Endometrium (tissue), 2 donors: Measurements from ENCODE around the gene AMOTL2.

Source experiments
- FAIRE-seq: peaks from 2 replicates; lab custom pipeline; 2012; peaks lifted over from hg19 to GRCh38; lab: Jason Lieb, UNC
- donor health status: control.
- donor health status: control.

The AMOTL2 gene

GRCh38 chr3:134378818-134379217 lies 4.6 kb upstream of the AMOTL2 start:
- FAIRE-seq = no peak

- no peak for FAIRE-seq
Observed at GRCh38 chr3:134378384-134378783, 4.1 kb upstream of the AMOTL2 start.

GRCh38 chr3:134377896-134378295 lies 3.6 kb upstream of the AMOTL2 start:
- no peak for FAIRE-seq

GRCh38 chr3:134376786-134377426 lies 2.7 kb upstream of the AMOTL2 start:
- no peak for FAIRE-seq

GRCh38 chr3:134376385-134376765 lies 2.1 kb upstream of the AMOTL2 start:
- no peak for FAIRE-seq

- FAIRE-seq = no peak
Observed at GRCh38 chr3:134375582-134376384, 1.5 kb upstream of the AMOTL2 start.

GRCh38 chr3:134374791-134375581 lies 739 bp upstream of the AMOTL2 start:
- no peak for FAIRE-seq

GRCh38 chr3:134373271-134374104 lies 759 bp downstream of the AMOTL2 start:
- no peak for FAIRE-seq

- no peak for FAIRE-seq
Observed at GRCh38 chr3:134372396-134373270, 1.6 kb downstream of the AMOTL2 start.

- FAIRE-seq = no peak
Observed at GRCh38 chr3:134371542-134372324, 2.5 kb downstream of the AMOTL2 start.

GRCh38 chr3:134370611-134371531 lies 3.4 kb downstream of the AMOTL2 start:
- no peak for FAIRE-seq

GRCh38 chr3:134369861-134370596 lies 4.2 kb downstream of the AMOTL2 start:
- FAIRE-seq = no peak

- no peak for FAIRE-seq
Observed at GRCh38 chr3:134369231-134369741, 5.0 kb downstream of the AMOTL2 start.

- no peak for FAIRE-seq
Observed at GRCh38 chr3:134368751-134369105, 5.5 kb downstream of the AMOTL2 start.

GRCh38 chr3:134367869-134368750 lies 6.1 kb downstream of the AMOTL2 start:
- no peak for FAIRE-seq

GRCh38 chr3:134366928-134367811 lies 7.1 kb downstream of the AMOTL2 start:
- no peak for FAIRE-seq
